Measurements from ENCODE around the gene KRTAP12-1. TPM values are rescaled to one million over a fixed set of nuclear protein-coding genes. Genes with fewer than 3 reads are reported as not detected.
"Not testable (repeated sequence)": the region's sequence is repeated elsewhere in the genome, so short reads cannot be mapped to it uniquely, and the experiment has no call there.

KRTAP12-1 gene
- total RNA-seq, 1 experiment from 2014 or later = not detected

DNA sequence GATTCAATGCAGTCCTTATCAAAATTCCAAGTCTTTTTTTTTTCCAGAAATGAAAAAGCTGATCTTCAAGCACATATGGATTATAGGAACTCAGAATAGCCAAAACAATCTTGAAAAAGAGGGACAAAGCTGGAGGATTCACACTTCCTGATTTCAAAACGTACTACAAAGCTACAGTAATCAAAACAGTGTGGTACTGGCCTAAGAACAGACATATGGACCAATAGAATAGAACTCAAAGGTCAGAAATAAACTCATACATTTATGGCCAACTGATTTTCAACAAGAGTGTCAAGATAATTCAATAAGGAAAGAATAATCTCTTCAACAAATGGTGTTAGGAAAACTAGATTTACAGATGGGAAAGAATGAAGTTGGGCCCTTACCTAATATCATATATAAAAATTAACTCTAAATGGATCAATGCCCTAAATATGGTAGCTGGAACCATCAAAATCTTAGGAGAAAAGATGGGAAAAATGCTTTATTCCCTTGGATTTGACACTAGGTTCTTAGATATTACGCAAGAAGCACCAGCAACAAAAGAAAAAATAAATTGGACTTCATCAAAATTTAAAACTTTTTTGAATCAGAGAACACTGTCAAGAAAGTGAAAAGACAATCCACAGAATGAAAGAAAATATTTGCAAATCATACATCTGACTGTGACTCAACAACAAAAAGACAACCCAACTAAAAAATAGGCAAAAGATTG, 11.0 kb upstream of the KRTAP12-1 start:
- DNase-seq = no peak
- H3K27me3 ChIP-seq (ENCODE audit: insufficient read depth, low read depth) = peaks cover 61% of the 10 kb centered on the region
- ChIA-PET POLR2A (ENCODE audit: unreplicated experiment) (no interaction called here), CTCF (no interaction called here)
- no peak for TF ChIP-seq EZH2 (IDR thresholded peaks at IDR 0.05; ENCODE audit: low read depth)
- TF ChIP-seq, protein P1, sequence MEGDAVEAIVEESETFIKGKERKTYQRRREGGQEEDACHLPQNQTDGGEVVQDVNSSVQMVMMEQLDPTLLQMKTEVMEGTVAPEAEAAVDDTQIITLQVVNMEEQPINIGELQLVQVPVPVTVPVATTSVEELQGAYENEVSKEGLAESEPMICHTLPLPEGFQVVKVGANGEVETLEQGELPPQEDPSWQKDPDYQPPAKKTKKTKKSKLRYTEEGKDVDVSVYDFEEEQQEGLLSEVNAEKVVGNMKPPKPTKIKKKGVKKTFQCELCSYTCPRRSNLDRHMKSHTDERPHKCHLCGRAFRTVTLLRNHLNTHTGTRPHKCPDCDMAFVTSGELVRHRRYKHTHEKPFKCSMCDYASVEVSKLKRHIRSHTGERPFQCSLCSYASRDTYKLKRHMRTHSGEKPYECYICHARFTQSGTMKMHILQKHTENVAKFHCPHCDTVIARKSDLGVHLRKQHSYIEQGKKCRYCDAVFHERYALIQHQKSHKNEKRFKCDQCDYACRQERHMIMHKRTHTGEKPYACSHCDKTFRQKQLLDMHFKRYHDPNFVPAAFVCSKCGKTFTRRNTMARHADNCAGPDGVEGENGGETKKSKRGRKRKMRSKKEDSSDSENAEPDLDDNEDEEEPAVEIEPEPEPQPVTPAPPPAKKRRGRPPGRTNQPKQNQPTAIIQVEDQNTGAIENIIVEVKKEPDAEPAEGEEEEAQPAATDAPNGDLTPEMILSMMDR (conservative IDR thresholded peaks at IDR 0.05) = no peak
- no peaks in the 10 kb centered on the region for H3F3A ChIP-seq (ENCODE audit: insufficient read depth, low read depth)
- H3K36me3 ChIP-seq (ENCODE audit: low read depth) = no peaks in the 10 kb centered on the region
- no peak overlapping the region for H3K27ac ChIP-seq
- intact Hi-C loops (cut with micrococcal nuclease; ENCODE audit: unreplicated experiment) = no loop called here
- no peak overlapping the region for H3K4me2 ChIP-seq
- no TSS peak for BruUV-seq (replicated peaks)
- no peaks in the 10 kb centered on the region for H4K20me1 ChIP-seq (ENCODE audit: insufficient read depth)
- H3K4me3 ChIP-seq = no peak overlapping the region
- peaks cover 7% of the 10 kb centered on the region; the same call in 1 of the 2 replicates for H3K9me3 ChIP-seq (ENCODE audit: insufficient read depth, low read depth)
- H3K9me2 ChIP-seq (ENCODE audit: insufficient read depth) = no peaks in the 10 kb centered on the region
- H3K79me2 ChIP-seq (ENCODE audit: low read depth) = no peaks in the 10 kb centered on the region
- no peak overlapping the region for H2AFZ ChIP-seq
- H3K4me1 ChIP-seq (replicated peaks; ENCODE audit: insufficient read depth) = no peaks in the 10 kb centered on the region

DNA sequence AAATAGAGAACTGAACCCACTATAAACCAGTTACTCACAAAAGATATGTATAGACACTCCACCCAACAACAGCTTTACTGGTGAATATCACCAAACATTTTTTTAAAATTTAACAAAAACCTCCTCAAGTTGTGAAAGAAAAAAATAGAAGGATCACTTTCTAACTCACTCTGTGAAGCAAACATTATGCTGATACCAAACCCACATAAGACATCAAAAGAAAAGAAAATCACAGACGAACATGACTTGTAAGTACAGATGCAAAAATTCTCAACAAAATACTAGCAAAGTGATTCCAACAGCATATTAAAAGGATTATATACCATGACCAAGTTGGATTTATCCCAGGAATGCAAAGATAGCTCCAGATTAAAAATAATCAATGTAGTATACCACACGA, 9.7 kb upstream of the KRTAP12-1 start:
- no TSS peak for BruUV-seq (replicated peaks)
- intact Hi-C loops (cut with micrococcal nuclease; ENCODE audit: unreplicated experiment) = no loop called here
- H3K9me2 ChIP-seq (ENCODE audit: insufficient read depth) = no peaks in the 10 kb centered on the region
- CTCF ChIA-PET = no interaction called here
- no peak overlapping the region for H2AFZ ChIP-seq
- no peaks in the 10 kb centered on the region for H3K36me3 ChIP-seq (ENCODE audit: low read depth)
- H4K20me1 ChIP-seq (ENCODE audit: insufficient read depth) = no peaks in the 10 kb centered on the region
- H3K4me1 ChIP-seq (replicated peaks; ENCODE audit: insufficient read depth) = no peaks in the 10 kb centered on the region
- no peaks in the 10 kb centered on the region for H3F3A ChIP-seq (ENCODE audit: insufficient read depth, low read depth)
- no peak overlapping the region for H3K4me2 ChIP-seq
- TF ChIP-seq, protein P1 (conservative IDR thresholded peaks at IDR 0.05) = no peak
- TF ChIP-seq EZH2 (IDR thresholded peaks at IDR 0.05; ENCODE audit: low read depth) = no peak
- H3K4me3 ChIP-seq = no peak overlapping the region
- H3K27me3 ChIP-seq (ENCODE audit: insufficient read depth, low read depth) = peaks cover 67% of the 10 kb centered on the region
- POLR2A ChIA-PET (ENCODE audit: unreplicated experiment) = no interaction called here
- no peaks in the 10 kb centered on the region for H3K79me2 ChIP-seq (ENCODE audit: low read depth)
- no peak overlapping the region for H3K27ac ChIP-seq
- H3K9me3 ChIP-seq (ENCODE audit: insufficient read depth, low read depth) = peaks cover 7% of the 10 kb centered on the region; the same call in 1 of the 2 replicates
- no peak for DNase-seq

GRCh38 chr21:44689740-44690139, 7.8 kb upstream of the KRTAP12-1 start:
- H3K4me3 ChIP-seq; H4K20me1 ChIP-seq (ENCODE audit: insufficient read depth); H3K79me2 ChIP-seq (ENCODE audit: low read depth); intact Hi-C loops (cut with micrococcal nuclease; ENCODE audit: unreplicated experiment); H3K9me3 ChIP-seq (ENCODE audit: insufficient read depth, low read depth); BruUV-seq (replicated peaks); H3K4me1 ChIP-seq (replicated peaks; ENCODE audit: insufficient read depth); CTCF ChIA-PET; H2AFZ ChIP-seq; H3K36me3 ChIP-seq (ENCODE audit: low read depth); POLR2A ChIA-PET (ENCODE audit: unreplicated experiment); H3K9me2 ChIP-seq (ENCODE audit: insufficient read depth); H3F3A ChIP-seq (ENCODE audit: insufficient read depth, low read depth); H3K27ac ChIP-seq; H3K4me2 ChIP-seq; DNase-seq: not testable (repeated sequence)
- peaks cover 69% of the 10 kb centered on the region for H3K27me3 ChIP-seq (ENCODE audit: insufficient read depth, low read depth)

GRCh38 chr21:44687671-44688070, 5.7 kb upstream of the KRTAP12-1 start:
- no peak for DNase-seq
- Histone ChIP-seq H3K27ac (no peak overlapping the region), H3K4me2 (no peak overlapping the region), H3K79me2 (ENCODE audit: low read depth) (no peaks in the 10 kb centered on the region), H3K9me3 (ENCODE audit: insufficient read depth, low read depth) (no peaks in the 10 kb centered on the region), H3K36me3 (ENCODE audit: low read depth) (no peaks in the 10 kb centered on the region), H4K20me1 (ENCODE audit: insufficient read depth) (no peaks in the 10 kb centered on the region), H3K4me1 (replicated peaks; ENCODE audit: insufficient read depth) (no peaks in the 10 kb centered on the region), H2AFZ (no peak overlapping the region), H3F3A (ENCODE audit: insufficient read depth, low read depth) (no peaks in the 10 kb centered on the region), H3K27me3 (ENCODE audit: insufficient read depth, low read depth) (peaks cover 89% of the 10 kb centered on the region), H3K4me3 (no peak overlapping the region), H3K9me2 (ENCODE audit: insufficient read depth) (no peaks in the 10 kb centered on the region)
- ChIA-PET CTCF (no interaction called here), POLR2A (ENCODE audit: unreplicated experiment) (no interaction called here)
- intact Hi-C loops (cut with micrococcal nuclease; ENCODE audit: unreplicated experiment) = no loop called here
- no TSS peak for BruUV-seq (replicated peaks)
- TF ChIP-seq, protein P1 (conservative IDR thresholded peaks at IDR 0.05) = no peak
- TF ChIP-seq EZH2 (IDR thresholded peaks at IDR 0.05; ENCODE audit: low read depth) = no peak
